Neural crest cell (in vitro differentiated cells): ENCODE data around the gene RIMS1. TPM values are rescaled to one million over a fixed set of nuclear protein-coding genes. Genes with fewer than 3 reads are reported as not detected.

Experiments used
- DNase-seq: peaks from one replicate; pipeline ENCODE4 v3.0.0; 2021; ENCODE audit warnings: low read depth, mixed read lengths, low spot score
- H3K27ac Mint-ChIP-seq: one replicate; pipeline ENCODE4 v1.8.0; 2021; ENCODE audit warnings: mild to moderate bottlenecking, mixed read lengths; ENCODE audit not compliant: unreplicated experiment
- H3K27me3 Mint-ChIP-seq: 2 replicates; pipeline ENCODE4 v1.8.0; 2021; ENCODE audit warnings: low read depth, mild to moderate bottlenecking, mixed read lengths
- H3K36me3 Mint-ChIP-seq: 2 replicates; pipeline ENCODE4 v1.8.0; 2021; ENCODE audit warnings: low read depth, mild to moderate bottlenecking, mixed read lengths
- H3K4me1 Mint-ChIP-seq: 2 replicates; pipeline ENCODE4 v1.8.0; 2021; ENCODE audit warnings: mixed read lengths
- H3K4me3 Mint-ChIP-seq: one replicate; pipeline ENCODE4 v1.8.0; 2021; ENCODE audit warnings: mild to moderate bottlenecking, mixed read lengths
- H3K9me3 Mint-ChIP-seq: 2 replicates; pipeline ENCODE4 v1.8.0; 2021; ENCODE audit warnings: mixed read lengths
- CTCF ChIP-seq: fragments of 200-600 bp; sonication (generic); conservative IDR thresholded peaks from 2 replicates; pipeline ENCODE4 v1.5.0; 2021; ENCODE audit warnings: antibody characterized with exemption, mild to moderate bottlenecking
- total RNA-seq: library from RNA; stranded (reverse); gene quantifications from 2 replicates; pipeline ENCODE4 v1.2.1, GENCODE V29; 2021

The RIMS1 gene
- total RNA-seq, 1 donor from 2014 or later: 4.5 TPM

- no peak for DNase-seq
- Mint-ChIP-seq H3K36me3 (no peaks in the 10 kb centered on the region), H3K27me3 (no peaks in the 10 kb centered on the region), H3K4me1 (peaks cover 2% of the 10 kb centered on the region), H3K27ac (no peak overlapping the region), H3K4me3 (no peak overlapping the region), H3K9me3 (no peaks in the 10 kb centered on the region)
- no peak for TF ChIP-seq CTCF
These were observed 496.5 kb downstream of the RIMS1 start for GRCh38 chr6:72382602-72383529.

DNA sequence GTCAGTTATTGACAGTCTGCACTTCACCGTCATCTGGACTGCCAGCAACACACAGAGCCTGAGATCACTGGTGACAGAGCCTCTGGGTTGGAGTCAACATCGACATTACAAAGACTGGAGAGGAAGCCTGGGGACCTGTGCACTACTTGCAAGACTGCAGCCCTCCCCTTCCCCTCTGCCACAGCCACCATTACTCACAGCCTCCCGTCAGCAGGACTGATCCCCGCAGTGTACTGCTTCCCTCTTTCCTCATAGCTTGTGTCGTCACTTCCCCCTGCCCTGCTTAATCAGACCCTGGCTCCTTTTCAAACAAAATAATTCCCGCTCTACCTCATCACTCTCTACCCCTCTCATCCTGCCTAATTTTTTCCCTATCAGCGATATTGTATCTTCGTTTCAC lies 500.0 kb downstream of the RIMS1 start:
- TF ChIP-seq CTCF: no peak
- H3K4me1 Mint-ChIP-seq: no peaks in the 10 kb centered on the region
- no peak overlapping the region for H3K27ac Mint-ChIP-seq
- H3K4me3 Mint-ChIP-seq: no peak overlapping the region
- DNase-seq: no peak
- no peaks in the 10 kb centered on the region for H3K9me3 Mint-ChIP-seq
- no peaks in the 10 kb centered on the region for H3K36me3 Mint-ChIP-seq
- no peaks in the 10 kb centered on the region for H3K27me3 Mint-ChIP-seq

DNA sequence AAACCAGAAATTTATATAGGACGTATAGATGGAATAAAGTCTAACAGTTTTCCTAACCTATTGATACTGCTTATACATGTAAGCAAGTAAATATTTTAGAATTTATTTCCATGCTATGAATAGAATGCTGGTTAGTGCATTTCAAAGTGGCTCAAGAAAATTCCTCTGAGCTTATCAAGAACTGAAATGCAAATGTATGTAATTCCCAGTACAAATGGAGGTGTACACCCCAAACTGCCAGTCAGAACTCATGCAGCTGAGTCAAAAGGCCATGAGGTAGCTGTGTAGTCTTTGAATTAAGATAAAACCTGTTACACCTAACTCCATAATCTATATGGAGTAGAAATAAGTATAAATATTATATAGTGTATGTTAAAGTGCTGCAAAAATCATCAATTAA lies 503.3 kb downstream of the RIMS1 start:
- no peak for TF ChIP-seq CTCF
- no peaks in the 10 kb centered on the region for H3K9me3 Mint-ChIP-seq
- no peak overlapping the region for H3K4me3 Mint-ChIP-seq
- no peaks in the 10 kb centered on the region for H3K36me3 Mint-ChIP-seq
- DNase-seq: no peak
- no peak overlapping the region for H3K27ac Mint-ChIP-seq
- no peaks in the 10 kb centered on the region for H3K4me1 Mint-ChIP-seq
- H3K27me3 Mint-ChIP-seq: no peaks in the 10 kb centered on the region

DNA sequence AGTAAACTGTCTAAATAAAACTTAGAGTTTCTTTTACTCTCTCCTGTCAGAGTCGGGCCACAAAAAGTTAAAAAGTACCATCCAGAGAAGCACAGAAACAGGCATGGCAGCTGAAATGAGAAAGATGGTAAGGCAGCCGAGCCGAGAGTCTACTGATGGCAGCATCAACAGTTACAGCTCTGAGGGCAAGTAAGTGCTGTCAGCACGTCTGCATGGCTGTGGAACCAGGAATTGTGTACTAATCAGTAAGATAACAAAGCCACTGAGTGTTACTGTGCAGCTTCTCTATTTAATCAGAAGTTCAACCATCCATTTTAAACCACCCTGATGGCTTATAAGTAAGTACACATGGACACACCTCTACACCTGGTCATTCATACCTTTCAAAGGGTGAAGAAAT lies 504.2 kb downstream of the RIMS1 start:
- no peak for DNase-seq
- no peaks in the 10 kb centered on the region for H3K4me1 Mint-ChIP-seq
- H3K4me3 Mint-ChIP-seq: no peak overlapping the region
- no peak for TF ChIP-seq CTCF
- no peaks in the 10 kb centered on the region for H3K27me3 Mint-ChIP-seq
- H3K9me3 Mint-ChIP-seq: no peaks in the 10 kb centered on the region
- no peaks in the 10 kb centered on the region for H3K36me3 Mint-ChIP-seq
- H3K27ac Mint-ChIP-seq: no peak overlapping the region

DNA sequence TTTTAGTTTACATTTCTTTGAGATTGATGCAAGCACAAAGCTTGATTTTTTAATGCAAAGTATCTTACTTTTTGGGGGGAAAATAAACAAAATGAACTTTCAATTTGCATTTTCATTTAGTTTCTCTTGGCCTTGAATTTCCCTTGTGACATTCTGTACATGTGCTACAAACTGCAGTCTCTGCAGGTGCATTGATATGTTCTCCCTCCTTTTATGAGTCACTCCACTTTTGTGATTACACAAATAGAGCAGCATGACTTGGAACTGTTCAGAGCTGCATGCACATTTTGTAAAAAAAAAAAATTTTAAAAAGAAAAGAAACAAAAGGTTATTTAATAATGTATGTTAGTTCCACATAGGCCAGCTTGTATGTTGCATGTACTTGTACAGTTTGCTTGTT lies 515.5 kb downstream of the RIMS1 start:
- H3K27ac Mint-ChIP-seq: no peak overlapping the region
- no peaks in the 10 kb centered on the region for H3K27me3 Mint-ChIP-seq
- H3K4me1 Mint-ChIP-seq: no peaks in the 10 kb centered on the region
- H3K9me3 Mint-ChIP-seq: no peaks in the 10 kb centered on the region
- DNase-seq: no peak
- TF ChIP-seq CTCF: no peak
- H3K36me3 Mint-ChIP-seq: no peaks in the 10 kb centered on the region
- H3K4me3 Mint-ChIP-seq: no peak overlapping the region
